GM12891 (cell line): ENCODE results near the gene INPP4A.

Experiments used
- PAX5 ChIP-seq: IDR thresholded peaks from 2 replicates; pipeline ENCODE4 v1.6.1; 2011; ENCODE audit warnings: low read length, moderate library complexity, mild to moderate bottlenecking; ENCODE audit not compliant: insufficient read depth, severe bottlenecking
- POLR2A ChIP-seq: IDR thresholded peaks from 2 replicates; pipeline ENCODE4 v1.6.1; 2011; ENCODE audit warnings: low read depth, low read length, control low read depth
- POLR2AphosphoS5 ChIP-seq: IDR thresholded peaks from 2 replicates; pipeline ENCODE4 v1.6.1; 2011; ENCODE audit warnings: low read depth, low read length, control low read depth
- SPI1 ChIP-seq: IDR thresholded peaks from 2 replicates; pipeline ENCODE4 v1.6.1; 2011; ENCODE audit warnings: low read depth, low read length, control low read depth
- TAF1 ChIP-seq: IDR thresholded peaks from 2 replicates; pipeline ENCODE4 v1.6.1; 2011; ENCODE audit warnings: low read depth, low read length, control low read depth

DNA sequence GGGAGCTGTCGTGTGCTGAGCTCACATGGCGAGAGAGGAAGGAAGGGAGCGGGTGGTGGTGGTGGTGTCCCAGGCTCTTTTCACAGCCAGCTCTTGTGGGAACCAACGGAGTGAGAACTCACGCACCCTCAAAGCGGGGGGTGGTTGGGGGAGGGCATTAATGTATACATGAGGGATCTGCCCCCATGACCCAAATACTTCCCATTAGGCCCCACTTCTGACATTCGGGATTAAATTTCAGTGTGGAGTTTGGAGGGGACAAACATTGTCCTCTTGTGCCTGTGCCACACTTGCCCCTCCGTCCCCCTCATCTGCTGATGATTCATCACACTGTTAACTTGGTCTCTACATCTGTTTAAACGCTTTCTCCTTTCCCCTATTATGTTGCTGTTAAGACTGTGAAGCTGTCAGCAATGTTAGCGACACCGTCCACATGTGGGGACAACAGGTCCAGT lies 22.5 kb downstream of the INPP4A start:
- no peak for TF ChIP-seq POLR2AphosphoS5
- TF ChIP-seq TAF1: no peak
- TF ChIP-seq SPI1: no peak
- TF ChIP-seq POLR2A: no peak
- TF ChIP-seq PAX5: no peak
